ENCODE data around the gene GATAD2B.
"Not testable (repeated sequence)": the region's sequence is repeated elsewhere in the genome, so short reads cannot be mapped to it uniquely, and the experiment has no call there.

GATAD2B gene

GRCh38 chr1:153795934-153796785, 126.6 kb downstream of the GATAD2B start:
- DNase-seq (ENCODE audit: low read depth), result no peak

GRCh38 chr1:153795330-153795837, 127.4 kb downstream of the GATAD2B start:
- DNase-seq (ENCODE audit: low read depth), result no peak

GRCh38 chr1:153794624-153795329, 128.0 kb downstream of the GATAD2B start:
- no peak for DNase-seq (ENCODE audit: low read depth)

GRCh38 chr1:153793973-153794615, 128.7 kb downstream of the GATAD2B start:
- no peak for DNase-seq (ENCODE audit: low read depth)

GRCh38 chr1:153793261-153793972, 129.4 kb downstream of the GATAD2B start:
- no peak for DNase-seq (ENCODE audit: low read depth)

GRCh38 chr1:153792631-153793041, 130.1 kb downstream of the GATAD2B start:
- DNase-seq (ENCODE audit: low read depth), result no peak

- DNase-seq (ENCODE audit: low read depth), result peak; percentile 19
Observed at GRCh38 chr1:153791648-153792253, 131.0 kb downstream of the GATAD2B start.

GRCh38 chr1:153790966-153791647, 131.7 kb downstream of the GATAD2B start:
- peak; percentile 92 for DNase-seq (ENCODE audit: low read depth)

- DNase-seq (ENCODE audit: low read depth), result peak; percentile 88
Observed at GRCh38 chr1:153790313-153790965, 132.3 kb downstream of the GATAD2B start.

GRCh38 chr1:153789478-153790034, 133.2 kb downstream of the GATAD2B start:
- no peak for DNase-seq (ENCODE audit: low read depth)

GRCh38 chr1:153786038-153786790, 136.6 kb downstream of the GATAD2B start:
- DNase-seq (ENCODE audit: low read depth), result no peak

GRCh38 chr1:153783233-153784190, 139.3 kb downstream of the GATAD2B start:
- peak; percentile 91 for DNase-seq (ENCODE audit: low read depth)

- not testable (repeated sequence) for DNase-seq (ENCODE audit: low read depth)
Observed at GRCh38 chr1:153782648-153783047, 140.1 kb downstream of the GATAD2B start.

- no peak for DNase-seq (ENCODE audit: low read depth)
Observed at GRCh38 chr1:153780551-153780950, 142.2 kb downstream of the GATAD2B start.

- DNase-seq (ENCODE audit: low read depth), result no peak
Observed at GRCh38 chr1:153779781-153780541, 142.8 kb downstream of the GATAD2B start.

GRCh38 chr1:153778824-153779519, 143.8 kb downstream of the GATAD2B start:
- no peak for DNase-seq (ENCODE audit: low read depth)

All from fibroblast of gingiva (primary cell).